AG09309 (cell line): ENCODE results near the gene CITED1.

ENCODE experiments used
- DNase-seq: peaks from one replicate; pipeline ENCODE4 v3.0.0-alpha.2; 2010; ENCODE audit warnings: low read depth
- H3K4me3 ChIP-seq: 2 replicates; pipeline ENCODE4 v1.5.1; 2011; ENCODE audit warnings: mild to moderate bottlenecking, low read depth, low read length, moderate library complexity; ENCODE audit not compliant: control insufficient read depth
- TF ChIP-seq, protein P1 (sequence below): IDR thresholded peaks from 2 replicates; pipeline ENCODE4 v1.5.1; 2011; ENCODE audit warnings: mild to moderate bottlenecking, low read depth, low read length, inconsistent platforms; ENCODE audit not compliant: insufficient read depth, control insufficient read depth; ENCODE audit errors: missing control alignments

CITED1 gene

DNA sequence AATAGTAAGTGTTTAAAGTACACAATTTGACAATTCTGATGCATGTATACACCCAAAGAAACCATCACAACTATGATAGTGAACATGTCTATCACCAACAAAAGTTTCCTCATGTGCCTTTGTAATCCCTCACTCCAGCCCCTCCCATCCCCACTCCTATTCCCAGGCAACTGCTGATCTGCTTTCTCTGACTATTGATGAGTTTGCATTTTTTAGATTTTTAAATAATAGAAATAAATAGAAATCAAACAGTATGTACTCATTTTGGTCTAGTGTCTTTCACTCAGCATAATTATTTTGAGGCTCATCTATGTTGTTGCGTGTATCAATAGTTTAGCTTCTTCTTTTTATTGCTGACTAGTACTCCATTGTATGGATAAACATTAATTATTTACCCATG, 23.4 kb downstream of the CITED1 start:
- no peak for DNase-seq
- no peak overlapping the region for H3K4me3 ChIP-seq
- TF ChIP-seq, protein P1, sequence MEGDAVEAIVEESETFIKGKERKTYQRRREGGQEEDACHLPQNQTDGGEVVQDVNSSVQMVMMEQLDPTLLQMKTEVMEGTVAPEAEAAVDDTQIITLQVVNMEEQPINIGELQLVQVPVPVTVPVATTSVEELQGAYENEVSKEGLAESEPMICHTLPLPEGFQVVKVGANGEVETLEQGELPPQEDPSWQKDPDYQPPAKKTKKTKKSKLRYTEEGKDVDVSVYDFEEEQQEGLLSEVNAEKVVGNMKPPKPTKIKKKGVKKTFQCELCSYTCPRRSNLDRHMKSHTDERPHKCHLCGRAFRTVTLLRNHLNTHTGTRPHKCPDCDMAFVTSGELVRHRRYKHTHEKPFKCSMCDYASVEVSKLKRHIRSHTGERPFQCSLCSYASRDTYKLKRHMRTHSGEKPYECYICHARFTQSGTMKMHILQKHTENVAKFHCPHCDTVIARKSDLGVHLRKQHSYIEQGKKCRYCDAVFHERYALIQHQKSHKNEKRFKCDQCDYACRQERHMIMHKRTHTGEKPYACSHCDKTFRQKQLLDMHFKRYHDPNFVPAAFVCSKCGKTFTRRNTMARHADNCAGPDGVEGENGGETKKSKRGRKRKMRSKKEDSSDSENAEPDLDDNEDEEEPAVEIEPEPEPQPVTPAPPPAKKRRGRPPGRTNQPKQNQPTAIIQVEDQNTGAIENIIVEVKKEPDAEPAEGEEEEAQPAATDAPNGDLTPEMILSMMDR = no peak

DNA sequence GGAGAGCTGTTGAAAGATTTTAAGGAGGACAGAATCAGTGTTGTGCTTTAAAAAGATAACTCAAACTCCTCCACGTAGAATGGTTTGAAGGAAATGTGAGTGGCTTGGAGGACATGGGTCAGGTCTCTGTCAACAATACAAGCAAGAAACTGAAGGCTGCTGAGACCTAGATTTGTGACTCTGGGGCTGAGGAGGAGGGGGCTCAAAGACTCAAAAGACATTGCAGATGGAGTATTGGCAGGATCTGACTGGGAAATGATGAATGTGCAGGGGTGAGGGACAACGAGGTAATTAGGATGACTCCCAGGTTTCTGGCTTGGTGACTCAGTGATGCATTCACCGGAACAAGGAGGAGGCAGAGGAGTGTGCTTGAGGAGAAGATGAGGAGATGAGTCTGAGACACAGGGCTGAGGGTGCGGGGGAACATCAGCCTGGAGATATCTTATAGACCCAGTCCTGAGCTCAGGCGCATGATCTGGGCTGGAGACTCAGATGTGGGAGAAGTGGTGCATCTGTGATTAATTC, 25.3 kb downstream of the CITED1 start:
- DNase-seq = no peak
- TF ChIP-seq, protein P1 = no peak
- H3K4me3 ChIP-seq = no peak overlapping the region

DNA sequence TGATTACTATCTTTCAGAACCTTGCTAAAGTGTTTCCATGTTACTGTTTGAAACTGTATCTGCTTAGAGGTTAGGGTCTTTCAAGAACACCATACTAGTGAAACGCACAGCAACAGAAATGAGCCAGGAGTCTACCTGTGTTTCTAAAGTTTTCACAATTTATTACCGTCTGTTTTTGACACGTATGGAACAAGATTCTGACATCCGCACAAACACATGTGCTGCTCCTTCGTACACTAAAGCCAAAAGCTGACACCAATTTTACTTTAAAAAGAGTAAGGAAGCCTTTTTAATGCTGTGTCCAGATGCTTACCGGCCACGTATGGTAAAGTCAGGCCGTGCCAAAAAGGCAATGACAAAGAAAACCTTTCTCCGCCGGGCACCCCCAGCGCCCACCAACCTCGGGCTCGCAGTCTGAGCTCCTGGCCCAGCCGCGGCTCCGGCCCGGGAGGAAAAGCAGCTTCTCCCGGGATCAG, 29.2 kb downstream of the CITED1 start:
- TF ChIP-seq, protein P1 = no peak
- H3K4me3 ChIP-seq = peak overlapping the region; percentile 89
- DNase-seq = no peak

DNA sequence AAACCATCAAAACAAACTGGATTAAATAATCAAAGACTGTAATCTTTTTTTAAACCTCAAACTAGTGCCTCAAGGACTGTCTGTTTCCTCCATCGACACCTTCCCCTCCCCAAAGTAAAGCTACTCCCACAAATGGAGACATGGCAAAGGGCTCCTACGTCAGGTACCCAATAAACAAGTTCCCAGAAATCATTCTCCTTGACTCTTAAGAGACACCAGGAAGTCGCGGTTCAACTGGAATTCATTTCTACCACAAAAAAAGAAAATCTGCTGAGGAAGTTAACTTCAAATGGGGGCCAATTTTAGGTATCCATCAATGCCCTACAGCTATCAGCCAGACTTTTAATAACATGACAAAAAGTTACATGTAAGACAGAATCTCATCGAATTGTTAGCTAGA, 31.2 kb downstream of the CITED1 start:
- DNase-seq = no peak
- peak overlapping the region; percentile 89; the same call in 1 of the 2 replicates for H3K4me3 ChIP-seq
- TF ChIP-seq, protein P1 = no peak

DNA sequence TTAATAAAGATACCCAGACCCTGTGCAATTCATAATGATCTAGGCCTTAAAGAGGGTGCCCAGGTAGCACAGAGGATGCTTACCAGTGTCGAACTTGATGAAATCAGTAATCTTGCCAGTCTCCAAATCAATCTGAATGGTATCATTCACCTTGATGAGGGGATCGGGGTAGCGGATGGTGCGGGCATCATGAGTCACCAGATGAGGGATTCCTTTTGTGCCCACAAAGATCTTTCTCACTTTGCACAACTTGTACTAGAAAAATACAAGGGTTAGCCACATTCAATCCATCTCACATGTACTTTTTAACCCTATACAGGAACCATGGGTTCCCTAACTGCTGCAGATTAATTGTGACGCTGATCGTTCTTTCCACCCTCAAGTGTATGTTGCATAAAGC, 32.0 kb downstream of the CITED1 start:
- TF ChIP-seq, protein P1 = no peak
- no peak for DNase-seq
- no peak overlapping the region for H3K4me3 ChIP-seq

DNA sequence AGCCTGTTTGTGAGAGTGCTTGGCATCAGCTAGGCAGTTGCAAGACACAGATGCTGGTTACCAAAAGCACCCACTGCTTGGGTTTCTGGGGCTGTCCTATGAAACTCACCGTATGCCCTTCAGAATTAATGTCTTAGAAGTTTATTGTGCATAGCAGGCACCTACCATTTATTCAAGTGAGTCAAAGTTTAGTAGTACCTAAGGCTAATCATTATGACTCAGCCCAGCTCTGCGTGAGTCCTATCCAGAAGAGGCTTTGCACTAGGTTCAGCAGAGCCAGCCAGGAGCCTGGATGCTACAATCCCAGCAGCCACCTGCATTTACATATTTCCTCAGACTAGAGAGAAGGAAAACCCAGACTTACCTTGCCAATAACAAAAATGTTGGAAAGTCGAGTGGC, 32.8 kb downstream of the CITED1 start:
- TF ChIP-seq, protein P1 = no peak
- H3K4me3 ChIP-seq = no peak overlapping the region
- DNase-seq = no peak

DNA sequence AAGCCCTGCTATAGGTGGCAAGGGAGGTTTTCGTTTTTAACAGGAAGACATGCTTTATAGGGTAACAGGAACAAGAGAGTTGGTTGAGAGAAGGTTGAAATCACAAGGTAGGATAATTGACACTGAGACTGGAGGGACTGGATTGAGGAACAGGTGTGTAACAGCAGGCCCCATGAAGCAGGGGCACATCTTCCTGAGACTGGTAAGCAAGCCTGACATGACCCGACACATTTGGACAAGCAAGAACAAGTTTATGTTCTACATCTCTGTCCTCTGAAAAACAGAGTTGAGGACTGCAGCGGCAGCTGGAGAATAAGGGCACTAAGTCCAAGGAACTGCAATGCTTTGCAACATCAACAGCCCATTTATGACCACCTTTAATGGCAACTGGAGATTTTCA, 33.9 kb downstream of the CITED1 start:
- H3K4me3 ChIP-seq = no peak overlapping the region
- DNase-seq = no peak
- TF ChIP-seq, protein P1 = no peak
